Measurements from ENCODE around the gene CHRNA3.

GRCh38 chr15:78571382-78571781, 49.4 kb downstream of the CHRNA3 start:
- TF ChIP-seq EZH2 (IDR thresholded peaks at IDR 0.05) (no peak), POLR2AphosphoS5 (IDR thresholded peaks at IDR 0.05; ENCODE audit: borderline replicate concordance, low read depth, low read length) (no peak), FOXP2 (optimal IDR thresholded peaks at IDR 0.05; ENCODE audit: control extremely low read depth, extremely low read length, insufficient read depth) (no peak)

Data from SK-N-MC (cell line).